Measurements from ENCODE around the gene SBF2.

DNA sequence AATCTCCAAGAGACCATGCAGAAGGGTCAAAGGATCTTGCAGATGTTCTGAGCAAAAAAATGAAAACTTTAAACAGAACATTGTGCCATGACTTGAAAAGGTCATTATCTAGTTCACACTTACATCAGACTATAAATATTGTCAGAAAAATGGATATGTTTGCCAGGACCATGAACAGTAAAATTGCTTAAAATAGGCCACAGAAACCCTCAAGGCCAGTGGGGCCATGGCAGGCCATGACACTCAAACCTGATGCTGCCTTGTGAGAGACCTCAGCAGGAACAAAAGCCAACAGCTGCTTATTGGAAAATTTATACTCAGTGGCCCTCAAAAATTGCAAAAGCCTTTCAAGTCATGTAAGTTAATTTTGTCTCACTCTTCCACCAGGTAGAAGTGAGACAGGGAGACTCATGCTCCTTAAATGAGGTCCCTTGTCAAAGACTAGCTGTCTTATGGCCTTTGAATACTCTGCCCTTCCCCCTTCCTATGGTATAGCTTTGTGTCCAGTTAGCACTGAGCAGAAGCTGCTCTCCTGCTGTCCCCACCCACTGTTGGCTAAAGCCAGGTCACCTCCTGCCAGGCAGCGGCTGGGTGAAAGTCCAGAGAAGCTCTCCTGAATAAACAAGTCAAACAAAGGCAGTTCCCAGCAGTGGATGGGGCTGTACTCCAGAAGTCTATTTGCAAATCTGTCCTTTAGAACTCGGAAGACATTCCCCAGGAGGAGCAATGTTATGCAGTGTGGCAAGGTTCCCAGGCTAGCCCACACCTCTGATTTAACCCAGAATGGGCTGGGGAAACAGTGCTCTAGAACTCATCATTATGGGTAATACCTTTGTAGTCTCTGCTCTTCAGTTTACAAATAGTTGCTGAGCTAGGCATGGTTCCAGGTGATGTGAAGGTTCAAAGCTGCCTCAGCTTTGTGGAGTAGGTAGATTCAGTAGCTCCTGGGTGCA, 32.3 kb upstream of the SBF2 start:
- no peak for TF ChIP-seq SRSF1 (IDR thresholded peaks at IDR 0.05; ENCODE audit: low read depth, low read length)
- TF ChIP-seq GTF2F1 (IDR thresholded peaks at IDR 0.05; ENCODE audit: low read depth, low read length) = no peak
- no peak for TF ChIP-seq MAFK (IDR thresholded peaks at IDR 0.05; ENCODE audit: low read length)
- TF ChIP-seq, protein P1, sequence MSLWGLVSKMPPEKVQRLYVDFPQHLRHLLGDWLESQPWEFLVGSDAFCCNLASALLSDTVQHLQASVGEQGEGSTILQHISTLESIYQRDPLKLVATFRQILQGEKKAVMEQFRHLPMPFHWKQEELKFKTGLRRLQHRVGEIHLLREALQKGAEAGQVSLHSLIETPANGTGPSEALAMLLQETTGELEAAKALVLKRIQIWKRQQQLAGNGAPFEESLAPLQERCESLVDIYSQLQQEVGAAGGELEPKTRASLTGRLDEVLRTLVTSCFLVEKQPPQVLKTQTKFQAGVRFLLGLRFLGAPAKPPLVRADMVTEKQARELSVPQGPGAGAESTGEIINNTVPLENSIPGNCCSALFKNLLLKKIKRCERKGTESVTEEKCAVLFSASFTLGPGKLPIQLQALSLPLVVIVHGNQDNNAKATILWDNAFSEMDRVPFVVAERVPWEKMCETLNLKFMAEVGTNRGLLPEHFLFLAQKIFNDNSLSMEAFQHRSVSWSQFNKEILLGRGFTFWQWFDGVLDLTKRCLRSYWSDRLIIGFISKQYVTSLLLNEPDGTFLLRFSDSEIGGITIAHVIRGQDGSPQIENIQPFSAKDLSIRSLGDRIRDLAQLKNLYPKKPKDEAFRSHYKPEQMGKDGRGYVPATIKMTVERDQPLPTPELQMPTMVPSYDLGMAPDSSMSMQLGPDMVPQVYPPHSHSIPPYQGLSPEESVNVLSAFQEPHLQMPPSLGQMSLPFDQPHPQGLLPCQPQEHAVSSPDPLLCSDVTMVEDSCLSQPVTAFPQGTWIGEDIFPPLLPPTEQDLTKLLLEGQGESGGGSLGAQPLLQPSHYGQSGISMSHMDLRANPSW (CRISPR knock-in tag; IDR thresholded peaks at IDR 0.05) = no peak
- TF ChIP-seq, protein P2, sequence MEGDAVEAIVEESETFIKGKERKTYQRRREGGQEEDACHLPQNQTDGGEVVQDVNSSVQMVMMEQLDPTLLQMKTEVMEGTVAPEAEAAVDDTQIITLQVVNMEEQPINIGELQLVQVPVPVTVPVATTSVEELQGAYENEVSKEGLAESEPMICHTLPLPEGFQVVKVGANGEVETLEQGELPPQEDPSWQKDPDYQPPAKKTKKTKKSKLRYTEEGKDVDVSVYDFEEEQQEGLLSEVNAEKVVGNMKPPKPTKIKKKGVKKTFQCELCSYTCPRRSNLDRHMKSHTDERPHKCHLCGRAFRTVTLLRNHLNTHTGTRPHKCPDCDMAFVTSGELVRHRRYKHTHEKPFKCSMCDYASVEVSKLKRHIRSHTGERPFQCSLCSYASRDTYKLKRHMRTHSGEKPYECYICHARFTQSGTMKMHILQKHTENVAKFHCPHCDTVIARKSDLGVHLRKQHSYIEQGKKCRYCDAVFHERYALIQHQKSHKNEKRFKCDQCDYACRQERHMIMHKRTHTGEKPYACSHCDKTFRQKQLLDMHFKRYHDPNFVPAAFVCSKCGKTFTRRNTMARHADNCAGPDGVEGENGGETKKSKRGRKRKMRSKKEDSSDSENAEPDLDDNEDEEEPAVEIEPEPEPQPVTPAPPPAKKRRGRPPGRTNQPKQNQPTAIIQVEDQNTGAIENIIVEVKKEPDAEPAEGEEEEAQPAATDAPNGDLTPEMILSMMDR (IDR thresholded peaks at IDR 0.05 in 2 of 3, conservative IDR thresholded peaks at IDR 0.05 in 1 of 3; ENCODE audit: insufficient read depth in 2 of 3, low read depth in 1 of 3, low read length in 3 of 3) = no peak
- no peak for TF ChIP-seq POLR2A (conservative IDR thresholded peaks at IDR 0.05)
